ENCODE results near the gene IKZF3. TPM values are rescaled to one million over a fixed set of nuclear protein-coding genes. Genes with fewer than 3 reads are reported as not detected.

Gene IKZF3
- total RNA-seq, 1 experiment from 2014 or later: 0.22 TPM

DNA sequence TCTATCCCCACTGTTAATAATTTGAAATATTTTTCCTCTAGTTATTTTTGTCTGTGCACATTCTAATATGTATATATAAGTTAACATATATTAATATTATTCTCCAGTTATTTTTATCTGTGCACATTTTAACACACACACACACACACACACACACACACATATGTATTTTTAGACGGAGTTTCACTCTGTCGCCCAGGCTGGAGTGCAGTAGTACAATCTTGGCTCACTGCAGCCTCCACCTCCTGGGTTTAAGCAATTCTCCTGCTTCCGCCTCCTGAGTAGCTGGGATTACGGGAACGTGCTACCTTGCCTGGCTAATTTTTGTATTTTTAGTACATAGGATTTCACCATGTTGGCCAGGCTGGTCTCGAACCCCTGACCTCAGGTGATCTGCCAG, 146.5 kb downstream of the IKZF3 start:
- Histone ChIP-seq H2AK5ac (ENCODE audit: insufficient read length, low read length) (no peak overlapping the region), H2BK15ac (ENCODE audit: low read depth, low read length) (no peak overlapping the region), H4K20me1 (ENCODE audit: control insufficient read depth, insufficient read depth, insufficient read length) (no peaks in the 10 kb centered on the region), H3K9me3 (ENCODE audit: control insufficient read depth, low read depth, low read length) (no peaks in the 10 kb centered on the region), H3K9ac (ENCODE audit: extremely low read depth, insufficient read length, low read length) (no peak overlapping the region), H4K8ac (replicated peaks; ENCODE audit: insufficient read length, low read depth, low read length) (no peak overlapping the region), H3K27ac (ENCODE audit: insufficient read length, low read depth, low read length) (no peak overlapping the region), H3K23ac (ENCODE audit: insufficient read length, low read depth, low read length) (no peak overlapping the region), H3K79me2 (ENCODE audit: insufficient read depth, low read length) (no peaks in the 10 kb centered on the region), H3K4me2 (ENCODE audit: insufficient read depth, insufficient read length, low read length) (no peak overlapping the region), H3K14ac (ENCODE audit: insufficient read depth, low read length) (no peak overlapping the region), H3K27me3 (ENCODE audit: insufficient read depth, low read length) (no peaks in the 10 kb centered on the region), H3K4me1 (ENCODE audit: insufficient read depth, low read length) (no peaks in the 10 kb centered on the region), H2BK5ac (ENCODE audit: insufficient read length, low read length) (no peak overlapping the region), H4K5ac (ENCODE audit: insufficient read length, low read depth, low read length) (no peak overlapping the region), H2BK20ac (ENCODE audit: low read depth, low read length, poor library complexity, severe bottlenecking) (no peak overlapping the region), H3K23me2 (ENCODE audit: insufficient read length, low read depth, low read length, poor library complexity, severe bottlenecking) (no peaks in the 10 kb centered on the region), H2AFZ (ENCODE audit: low read length) (no peak overlapping the region), H3K18ac (ENCODE audit: insufficient read length, low read depth, low read length) (no peak overlapping the region), H4K91ac (ENCODE audit: insufficient read length, low read depth, low read length) (no peak overlapping the region), H2BK12ac (ENCODE audit: insufficient read length, low read depth, low read length) (no peak overlapping the region), H2BK120ac (ENCODE audit: low read depth, low read length, poor library complexity, severe bottlenecking) (no peak overlapping the region), H3K56ac (ENCODE audit: insufficient read length, low read depth, low read length) (no peak overlapping the region), H3T11ph (ENCODE audit: low read length) (no peak overlapping the region), H3K4ac (ENCODE audit: low read depth, low read length) (no peak overlapping the region), H3K79me1 (ENCODE audit: insufficient read depth, low read depth, low read length, poor library complexity, severe bottlenecking) (no peaks in the 10 kb centered on the region)
- TF ChIP-seq, protein P1, sequence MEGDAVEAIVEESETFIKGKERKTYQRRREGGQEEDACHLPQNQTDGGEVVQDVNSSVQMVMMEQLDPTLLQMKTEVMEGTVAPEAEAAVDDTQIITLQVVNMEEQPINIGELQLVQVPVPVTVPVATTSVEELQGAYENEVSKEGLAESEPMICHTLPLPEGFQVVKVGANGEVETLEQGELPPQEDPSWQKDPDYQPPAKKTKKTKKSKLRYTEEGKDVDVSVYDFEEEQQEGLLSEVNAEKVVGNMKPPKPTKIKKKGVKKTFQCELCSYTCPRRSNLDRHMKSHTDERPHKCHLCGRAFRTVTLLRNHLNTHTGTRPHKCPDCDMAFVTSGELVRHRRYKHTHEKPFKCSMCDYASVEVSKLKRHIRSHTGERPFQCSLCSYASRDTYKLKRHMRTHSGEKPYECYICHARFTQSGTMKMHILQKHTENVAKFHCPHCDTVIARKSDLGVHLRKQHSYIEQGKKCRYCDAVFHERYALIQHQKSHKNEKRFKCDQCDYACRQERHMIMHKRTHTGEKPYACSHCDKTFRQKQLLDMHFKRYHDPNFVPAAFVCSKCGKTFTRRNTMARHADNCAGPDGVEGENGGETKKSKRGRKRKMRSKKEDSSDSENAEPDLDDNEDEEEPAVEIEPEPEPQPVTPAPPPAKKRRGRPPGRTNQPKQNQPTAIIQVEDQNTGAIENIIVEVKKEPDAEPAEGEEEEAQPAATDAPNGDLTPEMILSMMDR (conservative IDR thresholded peaks at IDR 0.05): no peak
- no peaks in the 10 kb centered on the region for H3K27me3 Mint-ChIP-seq (ENCODE audit: low read depth)
- H3K36me3 Mint-ChIP-seq (ENCODE audit: insufficient read depth in 1 of 3, low read depth in 3 of 3): peaks cover 63 to 90% (median 75%) of the 10 kb centered on the region in 3 experiments; a peak in 6 of 7 replicates
- H3K4me1 Mint-ChIP-seq: no peaks in the 10 kb centered on the region
- no peak overlapping the region for H3K4me3 Mint-ChIP-seq
- no CpG with 5 or more reads among the region's 6 CpGs for WGBS (ENCODE audit: extremely low coverage, insufficient read length, low lambda C conversion rate)
- DNase-seq: no peak
- H3K9me3 Mint-ChIP-seq: no peaks in the 10 kb centered on the region
- no peak overlapping the region; a peak in 1 of 7 replicates for H3K27ac Mint-ChIP-seq

Measured in H9 (cell line).